Stimulated activated CD4-positive, alpha-beta T cell treated with anti-CD3 and anti-CD28 coated beads, Interleukin-2, amount 100 ng/mL, for 48 hours (primary cell): ENCODE results near the gene DUXA.
A peak's percentile ranks its signal among the peaks of the same experiment; 100 is the strongest.
"Not testable (repeated sequence)": the region's sequence is repeated elsewhere in the genome, so short reads cannot be mapped to it uniquely, and the experiment has no call there.

ENCODE experiments used
- DNase-seq, 2 donors: peaks; one replicate each; pipeline ENCODE4 v3.0.0-alpha.2; 2020

Gene DUXA

GRCh38 chr19:57167385-57167784, at the start of gene DUXA:
DUXA (minus strand) TSS chr19:57167485; CDS start chr19:57167443, 42 bp downstream.
- DNase-seq: no peak

- no peak for DNase-seq
Measured at GRCh38 chr19:57212109-57212508, 44.8 kb upstream of the DUXA start.

- DNase-seq: no peak
Measured at GRCh38 chr19:57210381-57210780, 43.1 kb upstream of the DUXA start.

- no peak for DNase-seq
Measured at GRCh38 chr19:57202160-57202559, 34.9 kb upstream of the DUXA start.

GRCh38 chr19:57197874-57198273, 30.6 kb upstream of the DUXA start:
- not testable (repeated sequence) for DNase-seq

GRCh38 chr19:57192993-57193392, 25.7 kb upstream of the DUXA start:
- DNase-seq: no peak

GRCh38 chr19:57192077-57192420, 24.8 kb upstream of the DUXA start:
- no peak for DNase-seq

GRCh38 chr19:57191141-57192076, 24.1 kb upstream of the DUXA start, which contains the start of gene ZNF264:
ZNF264 (plus strand) TSS chr19:57191500; CDS start chr19:57191914, 414 bp downstream.
- peak; percentile 79 to 84 for DNase-seq

- no peak for DNase-seq
Measured at GRCh38 chr19:57190301-57190700, 23.0 kb upstream of the DUXA start.

GRCh38 chr19:57171551-57172081, 4.3 kb upstream of the DUXA start:
- no peak for DNase-seq

GRCh38 chr19:57165846-57166245, 1.4 kb downstream of the DUXA start:
- DNase-seq: no peak

- no peak for DNase-seq
Measured at GRCh38 chr19:57161985-57162539, 5.2 kb downstream of the DUXA start.

- no peak for DNase-seq
Measured at GRCh38 chr19:57152921-57153320, 14.4 kb downstream of the DUXA start.

GRCh38 chr19:57141699-57142098, 25.6 kb downstream of the DUXA start:
- no peak for DNase-seq

GRCh38 chr19:57135797-57136196, 31.5 kb downstream of the DUXA start:
- DNase-seq: no peak

- not testable (repeated sequence) for DNase-seq
Measured at GRCh38 chr19:57127403-57127802, 39.9 kb downstream of the DUXA start.

- no peak for DNase-seq
Measured at GRCh38 chr19:57123882-57124281, 43.4 kb downstream of the DUXA start.

- DNase-seq: no peak
Measured at GRCh38 chr19:57118848-57119247, 48.4 kb downstream of the DUXA start.

GRCh38 chr19:57113501-57113900, 53.8 kb downstream of the DUXA start:
- not testable (repeated sequence) for DNase-seq

- no peak for DNase-seq
Measured at GRCh38 chr19:57111329-57111644, 56.0 kb downstream of the DUXA start.

- no peak for DNase-seq
Measured at GRCh38 chr19:57110592-57111328, 56.5 kb downstream of the DUXA start.

- DNase-seq: no peak
Measured at GRCh38 chr19:57106722-57107235, 60.5 kb downstream of the DUXA start.
